Trophoblast cell (in vitro differentiated cells and primary cell): ENCODE measurements around the gene CACNA2D1.

Experiments used
- DNase-seq, 2 donors: peaks; one replicate each; pipeline ENCODE4 v3.0.0-alpha.2; 2016
- H2AFZ ChIP-seq: 2 replicates; pipeline ENCODE4 v1.6.1; 2013; ENCODE audit warnings: low read length, moderate library complexity, mild to moderate bottlenecking; ENCODE audit not compliant: insufficient read depth, poor library complexity
- H2AK5ac ChIP-seq: 2 replicates; pipeline ENCODE4 v1.6.1; 2013; ENCODE audit warnings: mild to moderate bottlenecking, low read length
- H2BK120ac ChIP-seq: 2 replicates; pipeline ENCODE4 v1.6.1; 2013; ENCODE audit warnings: low read length, mild to moderate bottlenecking, moderate library complexity; ENCODE audit not compliant: insufficient read depth, poor library complexity
- H2BK12ac ChIP-seq: 2 replicates; pipeline ENCODE4 v1.6.1; 2013; ENCODE audit warnings: mild to moderate bottlenecking, low read length, moderate library complexity
- H2BK5ac ChIP-seq: 2 replicates; pipeline ENCODE4 v1.6.1; 2013; ENCODE audit warnings: low read length, low read depth, moderate library complexity, mild to moderate bottlenecking; ENCODE audit not compliant: poor library complexity
- H3K14ac ChIP-seq: 2 replicates; pipeline ENCODE4 v1.6.1; 2013; ENCODE audit warnings: mild to moderate bottlenecking, low read length
- H3K18ac ChIP-seq: 2 replicates; pipeline ENCODE4 v1.6.1; 2013; ENCODE audit warnings: mild to moderate bottlenecking, low read length
- H3K23ac ChIP-seq: 2 replicates; pipeline ENCODE4 v1.6.1; 2013; ENCODE audit warnings: low read length
- H3K27ac ChIP-seq: 2 replicates; pipeline ENCODE4 v1.5.1; 2013; ENCODE audit warnings: low read depth, mild to moderate bottlenecking, inconsistent platforms, low read length, moderate library complexity
- H3K27me3 ChIP-seq: 2 replicates; pipeline ENCODE4 v1.6.1; 2013; ENCODE audit warnings: inconsistent platforms, mild to moderate bottlenecking, low read length, moderate library complexity; ENCODE audit not compliant: insufficient read depth
- H3K36me3 ChIP-seq, 2 experiments: 1 replicate in 1 of 2; 2 replicates in 1 of 2; pipeline ENCODE4 v1.6.1; 2013; ENCODE audit warnings: low read length in 2 of 2, mild to moderate bottlenecking in 2 of 2, moderate library complexity in 1 of 2; ENCODE audit not compliant: insufficient read depth in 2 of 2, control insufficient read depth in 1 of 2
- H3K4ac ChIP-seq: 2 replicates; pipeline ENCODE4 v1.6.1; 2013; ENCODE audit warnings: low read depth, mild to moderate bottlenecking, low read length, moderate library complexity
- H3K4me1 ChIP-seq, 2 experiments: 1 replicate in 1 of 2; 2 replicates in 1 of 2; pipeline ENCODE4 v1.6.1; 2013; ENCODE audit warnings: low read length in 2 of 2, mild to moderate bottlenecking in 2 of 2, moderate library complexity in 1 of 2; ENCODE audit not compliant: insufficient read depth in 2 of 2, control insufficient read depth in 1 of 2
- H3K4me2 ChIP-seq: 2 replicates; pipeline ENCODE4 v1.6.1; 2013; ENCODE audit warnings: inconsistent platforms, mild to moderate bottlenecking, low read length, moderate library complexity
- H3K4me3 ChIP-seq: 2 replicates; pipeline ENCODE4 v1.5.1; 2013; ENCODE audit warnings: mild to moderate bottlenecking, low read depth, low read length, inconsistent platforms
- H3K79me1 ChIP-seq: one replicate; pipeline ENCODE4 v1.6.1; 2013; ENCODE audit warnings: low read length
- H3K79me2 ChIP-seq: 2 replicates; pipeline ENCODE4 v1.6.1; 2013; ENCODE audit warnings: low read length, mild to moderate bottlenecking; ENCODE audit not compliant: control insufficient read depth, insufficient read depth, poor library complexity
- H3K9ac ChIP-seq: 2 replicates; pipeline ENCODE4 v1.6.1; 2013; ENCODE audit warnings: mild to moderate bottlenecking, low read length
- H3K9me3 ChIP-seq: 2 replicates; pipeline ENCODE4 v1.6.1; 2013; ENCODE audit warnings: low read depth, mild to moderate bottlenecking, control low read depth, inconsistent platforms, low read length; ENCODE audit not compliant: insufficient read depth
- H4K12ac ChIP-seq: 2 replicates; pipeline ENCODE4 v1.6.1; 2013; ENCODE audit warnings: low read depth, mild to moderate bottlenecking, low read length, moderate library complexity
- H4K8ac ChIP-seq: 2 replicates; pipeline ENCODE4 v1.6.1; 2013; ENCODE audit warnings: low read depth, mild to moderate bottlenecking, low read length, moderate library complexity
- H4K91ac ChIP-seq: one replicate; pipeline ENCODE4 v1.6.1; 2013; ENCODE audit warnings: low read depth, mild to moderate bottlenecking, low read length, moderate library complexity
- whole genome bisulfite sequencing: extraction: QIAGEN DNeasy Blood & Tissue Kit; methylation state at CpG from one replicate; pipeline ENCODE4 v1.1.7; 2013; ENCODE audit warnings: missing lambda C conversion rate; ENCODE audit not compliant: insufficient read length, insufficient coverage; ENCODE audit errors: extremely low coverage; 5-methylcytosine and 5-hydroxymethylcytosine counted together

The CACNA2D1 gene

DNA sequence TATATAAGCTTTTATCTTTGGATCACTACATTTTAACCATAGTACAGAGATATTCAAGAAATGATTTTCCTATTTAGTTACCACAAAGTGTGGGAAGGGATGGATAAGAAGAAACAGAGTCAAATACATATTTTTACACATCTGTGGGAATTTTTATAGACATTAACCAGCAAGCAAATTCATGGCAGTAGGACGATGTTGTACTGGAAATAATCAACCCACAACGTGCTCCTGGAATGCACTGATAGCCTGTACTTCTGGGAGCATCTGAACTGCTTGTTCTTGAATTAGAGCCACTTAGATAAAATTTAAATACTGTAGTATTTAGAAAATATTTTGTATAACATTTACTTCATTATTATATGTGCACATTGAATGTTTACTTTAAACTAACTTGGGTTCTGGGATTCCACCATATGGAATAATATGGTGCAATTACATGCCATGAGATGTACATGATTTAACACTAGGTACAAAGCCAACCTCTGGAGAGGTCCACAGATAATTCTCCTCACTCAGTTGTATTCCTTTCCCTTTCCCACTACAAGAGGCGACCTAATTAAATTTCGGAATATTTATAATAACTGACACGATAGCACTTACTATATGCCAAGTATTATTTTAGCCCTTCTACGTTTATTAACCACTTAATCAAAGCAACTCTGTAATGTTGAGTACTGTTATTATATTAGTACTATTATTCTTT lies 508.8 kb downstream of the CACNA2D1 start:
- H3K9ac ChIP-seq: no peak overlapping the region
- H4K8ac ChIP-seq: no peak overlapping the region
- DNase-seq: no peak
- no peak overlapping the region for H3K4me2 ChIP-seq
- H4K12ac ChIP-seq: no peak overlapping the region
- no peak overlapping the region for H3K23ac ChIP-seq
- H3K9me3 ChIP-seq: no peaks in the 10 kb centered on the region
- H3K36me3 ChIP-seq: no peaks in the 10 kb centered on the region
- H2AFZ ChIP-seq: no peak overlapping the region
- H3K27ac ChIP-seq: no peak overlapping the region
- no peak overlapping the region for H2BK12ac ChIP-seq
- H2BK120ac ChIP-seq: no peak overlapping the region
- H4K91ac ChIP-seq: no peak overlapping the region
- H2AK5ac ChIP-seq: no peak overlapping the region
- H2BK5ac ChIP-seq: no peak overlapping the region
- H3K4me3 ChIP-seq: no peak overlapping the region
- no peaks in the 10 kb centered on the region for H3K79me1 ChIP-seq
- no peaks in the 10 kb centered on the region for H3K27me3 ChIP-seq
- H3K79me2 ChIP-seq: no peaks in the 10 kb centered on the region
- H3K4ac ChIP-seq: no peak overlapping the region
- no CpG with 5 or more reads among the region's 6 CpGs for WGBS
- H3K4me1 ChIP-seq: no peaks in the 10 kb centered on the region
- H3K18ac ChIP-seq: no peak overlapping the region
- H3K14ac ChIP-seq: no peak overlapping the region

- H3K36me3 ChIP-seq: no peaks in the 10 kb centered on the region
- H4K91ac ChIP-seq: no peak overlapping the region
- no peak overlapping the region for H3K4me3 ChIP-seq
- H4K8ac ChIP-seq: no peak overlapping the region
- H2AK5ac ChIP-seq: no peak overlapping the region
- no peaks in the 10 kb centered on the region for H3K9me3 ChIP-seq
- H2BK120ac ChIP-seq: no peak overlapping the region
- H3K79me2 ChIP-seq: no peaks in the 10 kb centered on the region
- H3K23ac ChIP-seq: no peak overlapping the region
- DNase-seq: no peak
- no peak overlapping the region for H3K9ac ChIP-seq
- WGBS: no CpG with 5 or more reads among the region's 2 CpGs
- no peak overlapping the region for H2BK12ac ChIP-seq
- H3K4ac ChIP-seq: no peak overlapping the region
- no peak overlapping the region for H2BK5ac ChIP-seq
- H2AFZ ChIP-seq: no peak overlapping the region
- H3K4me1 ChIP-seq: no peaks in the 10 kb centered on the region
- no peak overlapping the region for H3K27ac ChIP-seq
- no peak overlapping the region for H3K18ac ChIP-seq
- no peak overlapping the region for H4K12ac ChIP-seq
- H3K14ac ChIP-seq: no peak overlapping the region
- H3K79me1 ChIP-seq: no peaks in the 10 kb centered on the region
- no peaks in the 10 kb centered on the region for H3K27me3 ChIP-seq
- no peak overlapping the region for H3K4me2 ChIP-seq
These were observed 510.6 kb downstream of the CACNA2D1 start for GRCh38 chr7:81932936-81933335.

DNA sequence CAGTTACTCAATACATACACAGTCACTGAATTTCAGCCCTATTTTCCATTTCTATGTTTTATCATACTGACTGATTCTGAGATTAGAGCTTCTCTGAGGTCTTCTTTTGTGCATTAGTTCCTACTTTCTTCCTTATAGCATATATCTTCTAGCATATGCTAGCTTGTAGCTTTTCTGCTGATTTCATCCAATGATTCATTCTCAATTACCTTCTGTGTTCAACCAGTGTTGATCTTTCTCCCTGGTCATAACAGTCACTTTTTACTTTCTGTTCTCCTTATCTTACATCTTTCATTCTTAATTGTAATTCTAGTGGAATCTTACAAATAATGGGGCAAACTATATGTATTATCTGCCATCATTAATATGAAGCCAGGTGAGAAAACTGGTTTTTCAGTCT lies 514.2 kb downstream of the CACNA2D1 start:
- H3K9me3 ChIP-seq: no peaks in the 10 kb centered on the region
- H4K91ac ChIP-seq: no peak overlapping the region
- H2AFZ ChIP-seq: no peak overlapping the region
- H3K79me2 ChIP-seq: no peaks in the 10 kb centered on the region
- peak in 1 of 2 donors; percentile 2 for DNase-seq
- no peak overlapping the region for H3K4me3 ChIP-seq
- no peak overlapping the region for H3K27ac ChIP-seq
- H4K12ac ChIP-seq: no peak overlapping the region
- no peaks in the 10 kb centered on the region for H3K79me1 ChIP-seq
- no peak overlapping the region for H2BK5ac ChIP-seq
- H3K27me3 ChIP-seq: no peaks in the 10 kb centered on the region
- H3K4ac ChIP-seq: no peak overlapping the region
- no peaks in the 10 kb centered on the region for H3K36me3 ChIP-seq
- H3K23ac ChIP-seq: no peak overlapping the region
- no peak overlapping the region for H3K9ac ChIP-seq
- no peak overlapping the region for H4K8ac ChIP-seq
- no peak overlapping the region for H3K18ac ChIP-seq
- H3K14ac ChIP-seq: no peak overlapping the region
- no peak overlapping the region for H2BK120ac ChIP-seq
- H3K4me1 ChIP-seq: no peaks in the 10 kb centered on the region
- H2AK5ac ChIP-seq: no peak overlapping the region
- no peak overlapping the region for H2BK12ac ChIP-seq
- H3K4me2 ChIP-seq: no peak overlapping the region

DNA sequence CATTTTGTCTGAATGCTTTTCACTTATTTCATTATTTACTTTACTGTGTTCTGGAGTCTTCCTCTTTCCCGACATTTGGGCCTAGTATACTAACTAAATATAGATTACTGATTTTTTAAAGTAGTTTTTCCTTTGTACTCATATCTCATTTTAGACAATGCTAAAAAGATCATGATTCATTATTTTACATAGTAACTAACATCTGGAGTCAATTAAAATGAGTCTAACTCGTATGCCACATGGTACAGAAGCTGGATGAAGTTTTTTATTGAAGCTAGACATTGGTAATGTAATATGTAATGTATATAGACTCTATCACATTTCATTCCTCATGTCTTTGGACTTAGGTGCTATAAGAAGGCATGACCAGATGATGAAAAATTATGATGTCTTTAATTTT lies 517.4 kb downstream of the CACNA2D1 start:
- WGBS: no CpG with 5 or more reads among the region's 2 CpGs
- no peaks in the 10 kb centered on the region for H3K27me3 ChIP-seq

More for the DNA sequence above, 517.4 kb downstream of the CACNA2D1 start:
- H3K4ac ChIP-seq: no peak overlapping the region
- no peak overlapping the region for H3K23ac ChIP-seq
- no peak for DNase-seq
- H3K18ac ChIP-seq: no peak overlapping the region
- no peaks in the 10 kb centered on the region for H3K79me2 ChIP-seq
- no peak overlapping the region for H3K27ac ChIP-seq
- H2AFZ ChIP-seq: no peak overlapping the region
- no peaks in the 10 kb centered on the region for H3K9me3 ChIP-seq
- H3K79me1 ChIP-seq: no peaks in the 10 kb centered on the region
- no peak overlapping the region for H2BK5ac ChIP-seq
- H3K4me3 ChIP-seq: no peak overlapping the region
- no peak overlapping the region for H3K4me2 ChIP-seq
- no peak overlapping the region for H3K9ac ChIP-seq
- no peak overlapping the region for H2AK5ac ChIP-seq
- no peak overlapping the region for H3K14ac ChIP-seq
- H4K12ac ChIP-seq: no peak overlapping the region
- H3K36me3 ChIP-seq: no peaks in the 10 kb centered on the region
- H3K4me1 ChIP-seq: no peaks in the 10 kb centered on the region
- no peak overlapping the region for H4K8ac ChIP-seq
- no peak overlapping the region for H2BK12ac ChIP-seq
- no peak overlapping the region for H2BK120ac ChIP-seq
- no peak overlapping the region for H4K91ac ChIP-seq
